IMR-90 (cell line): ENCODE data around the gene HRH3. TPM values are rescaled to one million over a fixed set of nuclear protein-coding genes. Genes with fewer than 3 reads are reported as not detected.

Experiments
- ATAC-seq: fragments of 200-7000 bp; cut with Tn5 transposase; 2 replicates; pipeline ENCODE4 v1.9.1; 2020; ENCODE audit warnings: low read depth, mild to moderate bottlenecking, moderate library complexity
- BruUV-seq: library from RNA; stranded (reverse); fragments of 400-500 nt; replicated peaks from 2 replicates; lab custom pipeline; 2021; lab: Mats Ljungman, UMichigan
- CTCF ChIA-PET: fragments of 300-600 bp; formaldehyde crosslinking; extraction: SDS; loops from one replicate; lab custom pipeline; 2021; ENCODE audit warnings: antibody characterized with exemption; lab: Yijun Ruan, JAX
- POLR2A ChIA-PET: fragments of 300-600 bp; sonication (Branson Sonifier 250); formaldehyde crosslinking; loops from one replicate; lab custom pipeline; 2022; ENCODE audit warnings: antibody characterized with exemption; ENCODE audit not compliant: unreplicated experiment; lab: Charles Lee
- DNase-seq: peaks from one replicate; pipeline ENCODE4 v3.0.0; 2013
- H2AFZ ChIP-seq: replicated peaks from 2 replicates; pipeline ENCODE3; 2013; ENCODE audit warnings: low read length, mild to moderate bottlenecking; ENCODE audit not compliant: poor library complexity
- H2AK5ac ChIP-seq: 2 replicates; pipeline ENCODE4 v1.6.1; 2013; ENCODE audit warnings: low read depth, low read length, inconsistent platforms
- H2AK9ac ChIP-seq: replicated peaks from 2 replicates; pipeline ENCODE3; 2013; ENCODE audit warnings: mild to moderate bottlenecking, low read depth, low read length, moderate library complexity; ENCODE audit not compliant: poor library complexity
- H2BK120ac ChIP-seq: 2 replicates; pipeline ENCODE4 v1.6.1; 2013; ENCODE audit warnings: low read depth, low read length, inconsistent platforms
- H2BK15ac ChIP-seq: 3 replicates; pipeline ENCODE4 v1.6.1; 2013; ENCODE audit warnings: low read depth, low read length, inconsistent platforms
- H2BK20ac ChIP-seq: 2 replicates; pipeline ENCODE4 v1.6.1; 2013; ENCODE audit warnings: low read depth, mild to moderate bottlenecking, inconsistent platforms, low read length, moderate library complexity
- H2BK5ac ChIP-seq: 2 replicates; pipeline ENCODE4 v1.6.1; 2013; ENCODE audit warnings: mild to moderate bottlenecking, low read depth, low read length, inconsistent platforms; ENCODE audit not compliant: poor library complexity, severe bottlenecking
- H3K14ac ChIP-seq: replicated peaks from 2 replicates; pipeline ENCODE4 v1.6.1; 2013; ENCODE audit warnings: low read depth, low read length, inconsistent platforms
- H3K18ac ChIP-seq: 2 replicates; pipeline ENCODE4 v1.6.1; 2013; ENCODE audit warnings: low read depth, low read length, control low read depth
- H3K23ac ChIP-seq: 2 replicates; pipeline ENCODE4 v1.6.1; 2013; ENCODE audit warnings: low read depth, low read length, inconsistent platforms
- H3K27ac ChIP-seq: 2 replicates; pipeline ENCODE4 v1.5.1; 2013; ENCODE audit warnings: mild to moderate bottlenecking, control low read depth, low read length; ENCODE audit not compliant: insufficient read depth
- H3K27me3 ChIP-seq: 2 replicates; pipeline ENCODE4 v1.6.1; 2013; ENCODE audit warnings: low read length; ENCODE audit not compliant: control insufficient read depth, insufficient read depth
- H3K36me3 ChIP-seq: 2 replicates; pipeline ENCODE4 v1.6.1; 2013; ENCODE audit warnings: low read length, mixed read lengths; ENCODE audit not compliant: control insufficient read depth, insufficient read depth
- H3K4ac ChIP-seq: 2 replicates; pipeline ENCODE4 v1.6.1; 2013; ENCODE audit warnings: low read depth, low read length, inconsistent platforms
- H3K4me1 ChIP-seq: 2 replicates; pipeline ENCODE4 v1.6.1; 2013; ENCODE audit warnings: low read length, mixed read lengths; ENCODE audit not compliant: control insufficient read depth, insufficient read depth
- H3K4me2 ChIP-seq: 2 replicates; pipeline ENCODE4 v1.6.1; 2013; ENCODE audit warnings: low read depth, mild to moderate bottlenecking, control low read depth, low read length, moderate library complexity
- H3K4me3 ChIP-seq: 2 replicates; pipeline ENCODE4 v1.5.1; 2013; ENCODE audit warnings: low read depth, mild to moderate bottlenecking, control low read depth, low read length, moderate library complexity; ENCODE audit not compliant: insufficient read depth
- H3K56ac ChIP-seq: 2 replicates; pipeline ENCODE4 v1.6.1; 2013; ENCODE audit warnings: low read length, inconsistent platforms; ENCODE audit not compliant: insufficient read depth; ENCODE audit errors: extremely low read depth
- H3K79me1 ChIP-seq, 2 experiments: 2 replicates each; pipeline ENCODE4 v1.6.1; 2013; ENCODE audit warnings: low read length in 2 of 2, inconsistent platforms in 1 of 2, low read depth in 1 of 2
- H3K9ac ChIP-seq: 2 replicates; pipeline ENCODE4 v1.6.1; 2013; ENCODE audit warnings: low read depth, low read length, control low read depth
- H3K9me1 ChIP-seq: 2 replicates; pipeline ENCODE4 v1.6.1; 2013; ENCODE audit warnings: low read length, inconsistent platforms; ENCODE audit not compliant: insufficient read depth
- H3K9me3 ChIP-seq: 2 replicates; pipeline ENCODE4 v1.6.1; 2013; ENCODE audit warnings: low read length; ENCODE audit not compliant: control insufficient read depth, insufficient read depth
- H4K20me1 ChIP-seq: 2 replicates; pipeline ENCODE4 v1.6.1; 2013; ENCODE audit warnings: low read length, inconsistent platforms; ENCODE audit not compliant: insufficient read depth
- H4K5ac ChIP-seq: 2 replicates; pipeline ENCODE4 v1.6.1; 2013; ENCODE audit warnings: mild to moderate bottlenecking, low read depth, low read length, control low read depth
- H4K8ac ChIP-seq, 2 experiments: 2 replicates each; pipeline ENCODE4 v1.6.1; 2013; ENCODE audit warnings: low read depth in 2 of 2, low read length in 2 of 2, control low read depth in 1 of 2, inconsistent platforms in 1 of 2
- H4K91ac ChIP-seq: 2 replicates; pipeline ENCODE4 v1.6.1; 2013; ENCODE audit warnings: low read depth, low read length, inconsistent platforms; ENCODE audit not compliant: insufficient read depth
- BHLHE40 ChIP-seq: fragments of 150-350 bp; IDR thresholded peaks from 2 replicates; pipeline ENCODE4 v1.6.1; 2016; ENCODE audit warnings: mild to moderate bottlenecking, low read depth, low read length
- CEBPB ChIP-seq: IDR thresholded peaks from 2 replicates; pipeline ENCODE4 v1.6.1; 2012; ENCODE audit warnings: low read depth, low read length, improper control_type of control experiment
- CHD1 ChIP-seq: IDR thresholded peaks from 2 replicates; pipeline ENCODE4 v1.6.1; 2012; ENCODE audit warnings: low read depth, low read length, improper control_type of control experiment
- RFX5 ChIP-seq: IDR thresholded peaks from 2 replicates; pipeline ENCODE4 v1.8.0; 2012; ENCODE audit warnings: low read depth, mild to moderate bottlenecking, low read length, moderate library complexity
- SMC3 ChIP-seq: fragments of 150-350 bp; IDR thresholded peaks from 2 replicates; pipeline ENCODE4 v1.6.1; 2016; ENCODE audit warnings: low read depth, mild to moderate bottlenecking, antibody characterized with exemption, low read length, moderate library complexity
- WGBS, 2 experiments: methylation state at CpG; one replicate each; pipeline versions ENCODE4 v1.1.5 to v1.1.7; 2013; ENCODE audit warnings: missing lambda C conversion rate in 2 of 2; ENCODE audit not compliant: insufficient read length in 1 of 2; ENCODE audit errors: extremely low coverage in 2 of 2; 5-methylcytosine and 5-hydroxymethylcytosine counted together
- dilution Hi-C: fragments of 300-500 bp; cut with HindIII; formaldehyde crosslinking; loops from one replicate; pipeline ENCODE4 v1.14.3; 2018; ENCODE audit warnings: low sequenced_read_pairs; ENCODE audit not compliant: unreplicated experiment
- in situ Hi-C: fragments of 300-500 bp; cut with MboI; formaldehyde crosslinking; loops from 3 replicates; pipeline ENCODE4 v1.14.3; 2019; ENCODE audit warnings: low sequenced_read_pairs, inconsistent platforms, mixed read lengths
- intact Hi-C: fragments of 100-400 bp; cut with micrococcal nuclease; formaldehyde crosslinking; loops from 2 replicates; pipeline ENCODE4 v1.10.0; 2022
- polyA plus RNA-seq, 3 experiments: library from polyadenylated mRNA; depleted of rRNA; stranded (reverse); fragments of >200 nt; gene quantifications; 2 replicates each; pipeline ENCODE4 v1.2.3, GENCODE V29; 2012; ENCODE audit warnings: low replicate concordance in 1 of 3
- total RNA-seq: library from RNA; depleted of rRNA; stranded (reverse); fragments of >200 nt; gene quantifications from 2 replicates; pipeline ENCODE4 v1.2.3, GENCODE V29; 2012
- TF ChIP-seq, protein P1 (sequence below): fragments of 150-350 bp; IDR thresholded peaks from 2 replicates; pipeline ENCODE4 v1.6.1; 2016; ENCODE audit warnings: low read depth, mild to moderate bottlenecking, low read length, moderate library complexity, borderline replicate concordance

Gene HRH3
- total and polyA plus RNA-seq, 2 of the 4 experiments (the other 2 are of a cell fraction): not detected

DNA sequence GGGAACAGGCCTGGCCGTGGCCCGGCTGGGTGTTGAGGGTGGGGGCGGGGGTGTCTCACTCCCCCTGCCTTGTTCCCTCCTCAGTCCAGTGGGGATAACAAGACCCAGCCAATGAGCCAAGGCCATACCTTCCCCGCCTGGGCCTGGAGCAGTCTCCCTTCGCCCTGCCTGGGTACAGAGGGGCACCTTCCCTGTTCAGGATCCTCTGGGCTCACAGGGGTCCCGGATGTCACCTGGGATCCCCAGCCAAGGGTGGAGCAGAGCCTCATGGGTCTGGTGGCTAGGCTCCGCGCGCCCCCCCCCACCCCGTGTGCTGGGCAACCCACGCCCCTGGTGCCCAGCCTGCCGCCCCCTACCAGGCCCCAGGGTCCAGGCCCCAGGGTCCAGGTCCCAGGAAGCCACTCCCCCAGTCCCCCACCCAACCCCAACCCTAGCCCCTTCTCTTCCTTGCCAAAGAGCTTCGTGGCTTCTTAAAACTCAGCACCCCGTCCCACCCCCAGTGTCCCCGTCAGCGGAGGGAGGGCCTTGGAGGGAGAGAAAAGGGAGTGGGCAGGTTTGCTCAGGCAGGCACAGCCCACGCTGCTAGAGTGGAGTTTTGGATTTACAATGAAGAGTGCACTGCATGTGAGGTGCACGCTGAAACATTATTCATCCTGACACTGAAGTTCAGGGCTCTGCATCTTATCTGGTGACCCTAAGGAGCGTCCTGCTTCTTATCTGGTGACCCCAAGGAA, 11.8 kb downstream of the HRH3 start:
- POLR2A ChIA-PET: no interaction called here
- peaks cover 4% of the 10 kb centered on the region for H4K20me1 ChIP-seq
- H2BK5ac ChIP-seq: no peak overlapping the region
- no peaks in the 10 kb centered on the region; a peak in 1 of 4 replicates for H3K79me1 ChIP-seq
- intact Hi-C loops (no loop called here), dilution Hi-C loops (no loop called here), in situ Hi-C loops (no loop called here)
- H3K56ac ChIP-seq: no peak overlapping the region
- no peak overlapping the region for H3K14ac ChIP-seq
- no peaks in the 10 kb centered on the region for H3K4me1 ChIP-seq
- H3K27ac ChIP-seq: no peak overlapping the region
- H2BK120ac ChIP-seq: no peak overlapping the region
- no peaks in the 10 kb centered on the region for H3K9me1 ChIP-seq
- no peak overlapping the region for H3K9ac ChIP-seq
- no peak overlapping the region for H2AK9ac ChIP-seq
- CTCF ChIA-PET: no interaction called here
- no peaks in the 10 kb centered on the region for H3K9me3 ChIP-seq
- no peak overlapping the region for H2AK5ac ChIP-seq
- no peak overlapping the region for H3K4me2 ChIP-seq
- no peak overlapping the region for H2BK20ac ChIP-seq
- H2BK15ac ChIP-seq: no peak overlapping the region
- H4K8ac ChIP-seq: no peak overlapping the region
- DNase-seq: no peak
- peaks cover 16% of the 10 kb centered on the region; the same call in 1 of the 2 replicates for H3K27me3 ChIP-seq
- WGBS, 2 experiments: 81% methylated on average over 6 of the region's 19 CpGs; no CpG with 5 or more reads in 1 of the 2 experiments
- no peak overlapping the region for H4K91ac ChIP-seq
- TF ChIP-seq, protein P1, sequence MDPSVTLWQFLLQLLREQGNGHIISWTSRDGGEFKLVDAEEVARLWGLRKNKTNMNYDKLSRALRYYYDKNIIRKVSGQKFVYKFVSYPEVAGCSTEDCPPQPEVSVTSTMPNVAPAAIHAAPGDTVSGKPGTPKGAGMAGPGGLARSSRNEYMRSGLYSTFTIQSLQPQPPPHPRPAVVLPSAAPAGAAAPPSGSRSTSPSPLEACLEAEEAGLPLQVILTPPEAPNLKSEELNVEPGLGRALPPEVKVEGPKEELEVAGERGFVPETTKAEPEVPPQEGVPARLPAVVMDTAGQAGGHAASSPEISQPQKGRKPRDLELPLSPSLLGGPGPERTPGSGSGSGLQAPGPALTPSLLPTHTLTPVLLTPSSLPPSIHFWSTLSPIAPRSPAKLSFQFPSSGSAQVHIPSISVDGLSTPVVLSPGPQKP: no peak
- TF ChIP-seq SMC3: no peak
- TF ChIP-seq BHLHE40: no peak
- TF ChIP-seq CEBPB: no peak
- no peak for TF ChIP-seq CHD1
- TF ChIP-seq RFX5: no peak
- H2AFZ ChIP-seq: no peak overlapping the region
- no peak overlapping the region for H4K5ac ChIP-seq
- no peak overlapping the region for H3K4me3 ChIP-seq
- ATAC-seq: no peak
- no peak overlapping the region for H3K4ac ChIP-seq
- no peak overlapping the region for H3K18ac ChIP-seq
- no peaks in the 10 kb centered on the region; the same call in 1 of the 2 replicates for H3K36me3 ChIP-seq
- no TSS peak for BruUV-seq
- H3K23ac ChIP-seq: no peak overlapping the region
